Body of pancreas (tissue), 4 donors: ENCODE measurements around the gene FBXW12. TPM values are rescaled to one million over a fixed set of nuclear protein-coding genes. Genes with fewer than 3 reads are reported as not detected.

ENCODE experiments used
- ATAC-seq: fragments of 150-250 bp; one replicate; pipeline ENCODE4 v1.9.1; 2016
- DNase-seq, 4 donors: peaks; one replicate each; pipeline ENCODE4 v3.0.0-alpha.2; 2019
- H3K27ac ChIP-seq, 4 donors: fragments of 200-600 bp; sonication (generic); 1 replicate in 3 of 4; 2 replicates in 1 of 4; pipeline versions ENCODE4 v1.5.1 to v1.6.1; 2016 to 2019; ENCODE audit warnings: mild to moderate bottlenecking in 1 of 4, mixed read lengths in 1 of 4, moderate library complexity in 1 of 4
- H3K27me3 ChIP-seq, 2 donors: fragments of 200-600 bp; sonication (generic); one replicate each; pipeline ENCODE4 v1.6.0; 2016; ENCODE audit warnings: mild to moderate bottlenecking in 1 of 2
- H3K36me3 ChIP-seq, 2 donors: fragments of 200-600 bp; sonication (generic); replicated peaks in 1 of 2; 2 replicates each; pipeline ENCODE4 v1.5.1; 2016; ENCODE audit warnings: low read depth in 2 of 2; ENCODE audit not compliant: insufficient read depth in 1 of 2
- H3K4me1 ChIP-seq: fragments of 200-600 bp; sonication (generic); one replicate; pipeline ENCODE4 v1.6.0; 2016
- H3K4me3 ChIP-seq, 2 donors: fragments of 200-600 bp; sonication (generic); 1 replicate in 1 of 2; 2 replicates in 1 of 2; pipeline ENCODE4 v1.5.1; 2016 to 2019
- H3K9me3 ChIP-seq, 3 donors: fragments of 200-600 bp; sonication (generic); 1 replicate in 2 of 3; 2 replicates in 1 of 3; pipeline ENCODE4 v1.5.1; 2016
- POLR2A ChIP-seq, 3 donors: fragments of 450-650 bp; IDR thresholded peaks; one replicate each; pipeline ENCODE4 v1.6.1; 2016; ENCODE audit warnings: antibody characterized with exemption in 3 of 3, mild to moderate bottlenecking in 2 of 3
- WGBS, 2 donors: methylation state at CpG; one replicate each; pipeline ENCODE4 v1.1.5; 2017; 5-methylcytosine and 5-hydroxymethylcytosine counted together
- intact Hi-C: fragments of 100-400 bp; cut with DNase I; formaldehyde crosslinking; loops from one replicate; pipeline ENCODE4 v1.15.1; 2023
- total RNA-seq, 2 donors: library from RNA; depleted of rRNA; stranded (reverse); fragments of >200 nt; gene quantifications; one replicate each; pipeline ENCODE4 v1.1.0, GENCODE V29; 2016
- TF ChIP-seq, protein P1 (sequence below), 7 experiments: fragments of 450-650 bp in 4 of 7; fragments of 200-600 bp in 3 of 7; sonication (generic) in 3 of 7; IDR thresholded peaks; one replicate each; pipeline ENCODE4 v1.5.1; 2016 to 2019; ENCODE audit warnings: antibody characterized with exemption in 7 of 7

FBXW12 gene
- total RNA-seq, 2 donors from 2014 or later = 3.4 to 23.7 TPM

GRCh38 chr3:48367201-48367600 lies 4.8 kb upstream of the FBXW12 start:
- Histone ChIP-seq H3K27me3 (no peaks in the 10 kb centered on the region), H3K36me3 (no peaks in the 10 kb centered on the region), H3K4me1 (peaks cover 41% of the 10 kb centered on the region), H3K27ac (peak overlapping the region; percentile 25 to 63 (median 31)), H3K9me3 (no peaks in the 10 kb centered on the region), H3K4me3 (no peak overlapping the region)
- ATAC-seq (peak; percentile 56), DNase-seq (peak; percentile 67 to 86 (median 78))
- peak in 1 of 3 donors; percentile 32 for TF ChIP-seq POLR2A (IDR thresholded peaks at IDR 0.05)
- TF ChIP-seq, protein P1, sequence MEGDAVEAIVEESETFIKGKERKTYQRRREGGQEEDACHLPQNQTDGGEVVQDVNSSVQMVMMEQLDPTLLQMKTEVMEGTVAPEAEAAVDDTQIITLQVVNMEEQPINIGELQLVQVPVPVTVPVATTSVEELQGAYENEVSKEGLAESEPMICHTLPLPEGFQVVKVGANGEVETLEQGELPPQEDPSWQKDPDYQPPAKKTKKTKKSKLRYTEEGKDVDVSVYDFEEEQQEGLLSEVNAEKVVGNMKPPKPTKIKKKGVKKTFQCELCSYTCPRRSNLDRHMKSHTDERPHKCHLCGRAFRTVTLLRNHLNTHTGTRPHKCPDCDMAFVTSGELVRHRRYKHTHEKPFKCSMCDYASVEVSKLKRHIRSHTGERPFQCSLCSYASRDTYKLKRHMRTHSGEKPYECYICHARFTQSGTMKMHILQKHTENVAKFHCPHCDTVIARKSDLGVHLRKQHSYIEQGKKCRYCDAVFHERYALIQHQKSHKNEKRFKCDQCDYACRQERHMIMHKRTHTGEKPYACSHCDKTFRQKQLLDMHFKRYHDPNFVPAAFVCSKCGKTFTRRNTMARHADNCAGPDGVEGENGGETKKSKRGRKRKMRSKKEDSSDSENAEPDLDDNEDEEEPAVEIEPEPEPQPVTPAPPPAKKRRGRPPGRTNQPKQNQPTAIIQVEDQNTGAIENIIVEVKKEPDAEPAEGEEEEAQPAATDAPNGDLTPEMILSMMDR (IDR thresholded peaks at IDR 0.05) = no peak
- intact Hi-C loops = no loop called here

DNA sequence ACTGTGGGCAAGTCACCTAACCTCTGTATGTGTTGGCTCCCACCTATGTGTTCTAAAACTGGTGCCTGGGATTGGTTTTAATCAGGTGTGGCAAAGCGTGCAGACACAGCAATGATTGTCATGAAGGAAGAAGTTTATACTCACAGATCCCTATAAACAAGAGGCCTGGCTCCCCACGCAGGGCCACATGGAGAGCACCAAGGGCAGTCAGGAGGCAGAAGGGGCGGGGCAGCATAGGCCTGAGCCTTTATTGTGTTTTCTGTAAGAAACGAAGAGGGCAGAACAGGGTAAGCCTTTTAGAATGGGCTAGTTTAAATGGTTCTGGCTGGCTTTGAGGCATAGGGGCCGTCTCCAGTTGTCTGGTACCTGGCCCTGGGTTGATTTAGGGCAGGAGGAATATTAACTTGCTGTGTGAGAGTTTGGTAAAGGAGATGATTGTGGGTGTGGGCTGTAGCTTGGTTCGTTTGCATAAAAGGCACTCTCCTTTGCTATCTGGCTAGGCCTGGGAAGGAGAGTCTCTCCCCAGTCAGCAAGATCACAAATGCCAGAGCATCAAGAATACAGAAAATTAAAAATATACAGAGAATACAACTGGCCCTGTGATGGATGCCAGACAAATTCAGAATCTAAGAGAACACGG lies 2.2 kb upstream of the FBXW12 start:
- no peak for TF ChIP-seq POLR2A (IDR thresholded peaks at IDR 0.05)
- TF ChIP-seq, protein P1 (IDR thresholded peaks at IDR 0.05) = no peak
- Histone ChIP-seq H3K27me3 (no peaks in the 10 kb centered on the region), H3K4me3 (no peak overlapping the region), H3K4me1 (peaks cover 62% of the 10 kb centered on the region), H3K9me3 (no peaks in the 10 kb centered on the region), H3K27ac (peak overlapping the region in 3 of 4 donors; percentile 57 to 77 (median 69)), H3K36me3 (no peaks in the 10 kb centered on the region)
- peak; percentile 15 to 66 (median 32) for DNase-seq
- intact Hi-C loops = no loop called here
- 49 to 65% methylated on average over 7 of the region's 7 CpGs for WGBS, 2 donors
- no peak for ATAC-seq

GRCh38 chr3:48370333-48370713 lies 1.7 kb upstream of the FBXW12 start:
- Histone ChIP-seq H3K9me3 (no peaks in the 10 kb centered on the region), H3K27ac (peak overlapping the region in 3 of 4 donors; percentile 57 to 77 (median 69)), H3K4me3 (no peak overlapping the region), H3K36me3 (no peaks in the 10 kb centered on the region), H3K4me1 (peaks cover 68% of the 10 kb centered on the region), H3K27me3 (no peaks in the 10 kb centered on the region)
- ATAC-seq (no peak), DNase-seq (no peak)
- WGBS, 2 donors = 73 to 75% methylated on average over 7 of the region's 7 CpGs
- TF ChIP-seq, protein P1 (IDR thresholded peaks at IDR 0.05) = no peak
- TF ChIP-seq POLR2A (IDR thresholded peaks at IDR 0.05) = no peak
- intact Hi-C loops = no loop called here

- DNase-seq = peak; percentile 41 to 65 (median 48)
- Histone ChIP-seq H3K27ac (peak overlapping the region; percentile 77 to 87 (median 82)), H3K36me3 (no peaks in the 10 kb centered on the region)
Measured at GRCh38 chr3:48372377-48372770, 355 bp downstream of the FBXW12 start.

More at GRCh38 chr3:48372377-48372770, 355 bp downstream of the FBXW12 start:
- Histone ChIP-seq H3K4me3 (no peak overlapping the region), H3K4me1 (peaks cover 60% of the 10 kb centered on the region), H3K9me3 (no peaks in the 10 kb centered on the region), H3K27me3 (no peaks in the 10 kb centered on the region)
- peak; percentile 39 for ATAC-seq
- TF ChIP-seq POLR2A (IDR thresholded peaks at IDR 0.05) = peak in 1 of 3 donors; percentile 4
- TF ChIP-seq, protein P1 (IDR thresholded peaks at IDR 0.05) = no peak
- intact Hi-C loops = no loop called here
- WGBS, 2 donors = 27 to 38% methylated on average over 6 to 7 of the region's 7 CpGs
